ENCODE results near the gene PHLDA3. TPM values are rescaled to one million over a fixed set of nuclear protein-coding genes. Genes with fewer than 3 reads are reported as not detected.

PHLDA3 gene
- total RNA-seq, 6 experiments from 2014 or later, result 1.0 to 10.9 (median 2.7) TPM

DNA sequence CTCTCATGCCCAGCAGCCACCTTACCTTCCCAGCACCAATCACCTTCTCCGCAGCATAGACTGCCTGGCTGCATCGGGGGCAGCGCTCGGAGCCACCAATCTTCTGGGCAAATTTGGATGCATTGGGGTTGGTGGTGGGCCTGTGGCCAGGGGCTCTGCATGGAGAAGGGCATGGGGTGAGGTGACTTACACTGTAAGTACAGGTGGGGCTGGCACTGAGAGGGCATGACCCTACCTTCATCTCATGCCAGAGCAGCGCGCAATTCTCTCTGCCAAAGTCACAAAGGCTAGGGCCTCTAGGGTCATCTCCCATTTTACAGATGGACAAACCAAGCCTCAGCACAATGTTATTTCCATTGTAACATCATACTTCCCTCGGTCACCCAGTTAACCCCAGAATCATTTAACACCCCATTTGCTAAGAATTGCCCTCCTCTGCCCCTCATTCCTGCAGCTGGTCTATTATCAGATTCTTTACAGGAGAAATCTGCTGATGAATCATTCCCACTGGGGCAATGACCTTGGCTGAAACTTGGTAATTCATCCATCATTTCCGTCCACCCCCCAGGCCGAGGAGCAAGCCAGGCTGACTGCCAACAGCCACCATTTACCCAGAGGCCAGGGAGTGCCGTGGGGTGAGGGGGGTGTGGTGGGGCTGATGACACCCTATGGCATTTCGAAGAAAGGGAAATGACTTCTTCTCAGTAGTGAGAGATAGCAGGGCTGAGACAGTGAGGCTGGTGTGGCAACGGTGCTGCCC is 20.0 kb upstream of the PHLDA3 start:
- peaks cover 0 to 52% (median 12%) of the 10 kb centered on the region in 4 donors for H3K36me3 ChIP-seq
- H3K9me3 ChIP-seq, result no peaks in the 10 kb centered on the region

DNA sequence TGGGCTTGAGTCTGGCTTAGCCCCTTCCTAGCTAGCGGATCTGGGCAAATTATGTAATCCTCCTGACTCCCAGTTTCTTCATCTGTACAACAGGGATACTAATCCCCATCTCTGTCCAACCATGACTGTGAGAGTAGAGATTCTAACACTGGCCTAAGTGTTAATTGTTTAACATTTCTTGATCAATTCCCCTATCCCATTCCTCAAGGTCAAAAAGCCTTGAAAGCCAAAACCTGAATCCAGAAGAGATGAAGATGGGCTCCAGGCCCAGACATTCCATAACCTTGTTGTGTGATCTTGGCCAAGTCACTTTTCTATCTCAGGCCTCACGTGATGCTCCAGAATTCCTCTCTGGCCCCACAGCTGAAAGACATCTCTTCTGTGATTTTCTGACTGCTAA is 18.8 kb upstream of the PHLDA3 start:
- Histone ChIP-seq H3K27ac (no peak overlapping the region), H3K4me1 (peaks cover 0 to 23% (median 4%) of the 10 kb centered on the region in 4 donors), H3K9me3 (no peaks in the 10 kb centered on the region), H3K27me3 (no peaks in the 10 kb centered on the region), H3K4me3 (no peak overlapping the region), H3K36me3 (peaks cover 0 to 55% (median 12%) of the 10 kb centered on the region in 4 donors)
- TF ChIP-seq POLR2A (IDR thresholded peaks at IDR 0.05), result no peak
- TF ChIP-seq CTCF (IDR thresholded peaks at IDR 0.05), result no peak
- intact Hi-C loops (cut with DNase I), result no loop called here
- WGBS (ENCODE audit: insufficient coverage, low coverage, low lambda C conversion rate, missing lambda C conversion rate), result 67% methylated on average over 2 of the region's 2 CpGs
- DNase-seq, result no peak
- ATAC-seq, result no peak

More for the DNA sequence above, 20.0 kb upstream of the PHLDA3 start:
- DNase-seq, result peak; percentile 77 to 90 (median 85)
- Histone ChIP-seq H3K4me1 (peaks cover 0 to 34% (median 5%) of the 10 kb centered on the region in 4 donors), H3K4me3 (no peak overlapping the region), H3K27me3 (no peaks in the 10 kb centered on the region), H3K27ac (peak overlapping the region; percentile 22 to 53 (median 49))
- intact Hi-C loops (cut with DNase I), result no loop called here
- whole genome bisulfite sequencing (ENCODE audit: insufficient coverage, low coverage, low lambda C conversion rate, missing lambda C conversion rate), result 35% methylated on average over 10 of the region's 12 CpGs
- peak; percentile 65 to 91 (median 82) for ATAC-seq
- TF ChIP-seq CTCF (IDR thresholded peaks at IDR 0.05) (no peak), POLR2A (IDR thresholded peaks at IDR 0.05) (no peak)

DNA sequence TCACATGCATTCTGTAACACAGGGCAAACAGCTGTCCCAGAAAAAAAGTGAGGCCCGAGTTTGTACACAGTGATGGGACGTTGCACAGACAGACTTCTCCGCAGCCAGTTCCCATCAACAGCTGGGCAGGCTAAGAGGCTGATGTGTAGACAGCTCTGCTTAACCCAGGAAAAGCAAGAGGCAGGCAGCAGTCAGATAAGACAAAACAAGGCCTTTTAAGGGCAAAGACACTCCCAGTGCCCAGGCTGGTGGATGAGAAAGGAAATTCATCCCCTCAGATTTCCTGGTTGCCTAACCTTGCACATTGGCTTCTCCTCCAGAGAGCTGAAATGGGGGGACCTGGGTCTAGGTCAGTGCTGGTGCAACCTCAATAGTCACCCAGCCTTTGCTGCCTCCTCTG is 17.2 kb upstream of the PHLDA3 start:
- Histone ChIP-seq H3K4me3 (no peak overlapping the region), H3K27me3 (no peaks in the 10 kb centered on the region), H3K4me1 (peaks cover 0 to 38% (median 13%) of the 10 kb centered on the region in 4 donors), H3K27ac (no peak overlapping the region), H3K9me3 (no peaks in the 10 kb centered on the region), H3K36me3 (peaks cover 0 to 55% (median 12%) of the 10 kb centered on the region in 4 donors)
- no peak for ATAC-seq
- no peak for DNase-seq
- no peak for TF ChIP-seq POLR2A (IDR thresholded peaks at IDR 0.05)
- TF ChIP-seq CTCF (IDR thresholded peaks at IDR 0.05), result no peak
- intact Hi-C loops (cut with DNase I), result no loop called here
- WGBS (ENCODE audit: insufficient coverage, low coverage, low lambda C conversion rate, missing lambda C conversion rate), result 40% methylated on average over 1 of the region's 3 CpGs

- WGBS (ENCODE audit: insufficient coverage, low coverage, low lambda C conversion rate, missing lambda C conversion rate), result 71% methylated on average over 4 of the region's 4 CpGs
- Histone ChIP-seq H3K4me3 (no peak overlapping the region), H3K4me1 (peaks cover 0 to 40% (median 14%) of the 10 kb centered on the region in 4 donors), H3K36me3 (peaks cover 0 to 55% (median 12%) of the 10 kb centered on the region in 4 donors), H3K9me3 (no peaks in the 10 kb centered on the region), H3K27ac (no peak overlapping the region), H3K27me3 (no peaks in the 10 kb centered on the region)
- intact Hi-C loops (cut with DNase I), result no loop called here
- no peak for TF ChIP-seq POLR2A (IDR thresholded peaks at IDR 0.05)
- no peak for TF ChIP-seq CTCF (IDR thresholded peaks at IDR 0.05)
- DNase-seq (no peak), ATAC-seq (no peak)
Measured at GRCh38 chr1:201485184-201485774, 16.3 kb upstream of the PHLDA3 start.
